Lower leg skin (tissue), 4 donors: Measurements from ENCODE around the gene IDH3G. TPM values are rescaled to one million over a fixed set of nuclear protein-coding genes. Genes with fewer than 3 reads are reported as not detected.
"Not testable (repeated sequence)": the region's sequence is repeated elsewhere in the genome, so short reads cannot be mapped to it uniquely, and the experiment has no call there.

Experiments used
- DNase-seq, 2 donors: peaks; one replicate each; pipeline ENCODE4 v3.0.0-alpha.2; 2019; ENCODE audit warnings: low spot score in 2 of 2
- H3K4me3 ChIP-seq: fragments of 200-600 bp; sonication (generic); 2 replicates; pipeline ENCODE4 v1.5.1; 2017; ENCODE audit warnings: mild to moderate bottlenecking, low read depth; ENCODE audit not compliant: poor library complexity, severe bottlenecking
- POLR2A ChIP-seq, 2 donors: fragments of 450-650 bp; IDR thresholded peaks; one replicate each; pipeline ENCODE4 v1.6.1; 2016 to 2017; ENCODE audit warnings: antibody characterized with exemption in 2 of 2, mild to moderate bottlenecking in 1 of 2, moderate library complexity in 1 of 2
- WGBS, 2 donors: methylation state at CpG; one replicate each; pipeline ENCODE4 v1.1.5; 2018; 5-methylcytosine and 5-hydroxymethylcytosine counted together
- intact Hi-C: fragments of 100-400 bp; cut with DNase I; formaldehyde crosslinking; loops from one replicate; pipeline ENCODE4 v1.15.0; 2023; ENCODE audit warnings: low total_unique reads
- total RNA-seq, 4 donors: library from RNA; depleted of rRNA; stranded (reverse); fragments of >200 nt; gene quantifications; one replicate each; pipeline ENCODE4 v1.1.0, GENCODE V29; 2016
- TF ChIP-seq, protein P1 (sequence below), 3 donors: fragments of 450-650 bp; IDR thresholded peaks; one replicate each; pipeline ENCODE4 v1.5.1; 2016; ENCODE audit warnings: antibody characterized with exemption in 3 of 3, mild to moderate bottlenecking in 3 of 3, moderate library complexity in 2 of 3

Gene IDH3G
- total RNA-seq, 4 donors from 2014 or later, result 66.2 to 94.8 (median 76.1) TPM

DNA sequence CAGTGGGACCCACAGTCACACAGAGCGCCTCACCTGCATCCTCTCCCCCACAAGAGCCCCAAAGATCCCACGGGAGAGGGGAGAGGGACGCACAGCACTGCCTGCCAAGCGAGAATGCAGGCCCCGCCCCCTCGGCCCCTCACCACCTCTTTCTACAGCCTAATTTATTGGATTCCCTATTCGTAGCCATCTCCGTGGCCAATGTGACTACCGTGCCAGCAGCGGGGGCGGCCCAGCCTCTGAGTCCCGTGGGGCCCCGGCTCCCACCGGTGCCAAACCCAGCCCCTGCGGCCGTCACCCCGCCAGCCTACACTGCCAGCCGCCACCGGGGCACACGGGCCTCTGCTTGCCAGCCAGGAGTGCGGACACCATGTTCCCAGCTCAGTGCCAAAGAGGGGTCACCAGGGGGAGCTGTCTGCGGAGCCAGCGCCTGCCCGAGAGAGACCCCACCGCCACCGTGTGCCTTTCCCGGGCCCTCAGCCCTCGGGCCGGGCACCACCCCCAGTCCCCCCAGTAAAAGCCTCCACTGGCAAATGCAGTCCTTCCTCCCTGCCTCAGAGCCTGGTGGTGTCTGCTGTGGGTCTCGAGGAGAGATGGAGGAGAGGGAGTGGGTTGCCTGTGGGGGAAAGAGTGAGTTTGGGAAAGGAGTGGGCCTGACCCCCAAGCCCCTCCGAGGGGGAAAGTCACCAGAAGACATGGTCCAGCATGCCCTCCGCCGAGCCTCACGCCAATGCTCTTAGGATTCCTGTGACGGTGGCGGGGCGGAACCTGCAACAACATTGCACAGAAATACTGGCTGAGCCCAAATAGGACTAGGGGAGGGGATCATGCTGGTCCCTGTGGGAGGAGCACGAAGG is 49.7 kb downstream of the IDH3G start:
- no peak overlapping the region for H3K4me3 ChIP-seq
- 10 to 32% methylated on average over 16 to 37 of the region's 38 CpGs for WGBS, 2 donors
- intact Hi-C loops, result no loop called here
- DNase-seq, result peak in 1 of 2 donors; percentile 86
- TF ChIP-seq POLR2A (IDR thresholded peaks at IDR 0.05), result no peak
- TF ChIP-seq, protein P1, sequence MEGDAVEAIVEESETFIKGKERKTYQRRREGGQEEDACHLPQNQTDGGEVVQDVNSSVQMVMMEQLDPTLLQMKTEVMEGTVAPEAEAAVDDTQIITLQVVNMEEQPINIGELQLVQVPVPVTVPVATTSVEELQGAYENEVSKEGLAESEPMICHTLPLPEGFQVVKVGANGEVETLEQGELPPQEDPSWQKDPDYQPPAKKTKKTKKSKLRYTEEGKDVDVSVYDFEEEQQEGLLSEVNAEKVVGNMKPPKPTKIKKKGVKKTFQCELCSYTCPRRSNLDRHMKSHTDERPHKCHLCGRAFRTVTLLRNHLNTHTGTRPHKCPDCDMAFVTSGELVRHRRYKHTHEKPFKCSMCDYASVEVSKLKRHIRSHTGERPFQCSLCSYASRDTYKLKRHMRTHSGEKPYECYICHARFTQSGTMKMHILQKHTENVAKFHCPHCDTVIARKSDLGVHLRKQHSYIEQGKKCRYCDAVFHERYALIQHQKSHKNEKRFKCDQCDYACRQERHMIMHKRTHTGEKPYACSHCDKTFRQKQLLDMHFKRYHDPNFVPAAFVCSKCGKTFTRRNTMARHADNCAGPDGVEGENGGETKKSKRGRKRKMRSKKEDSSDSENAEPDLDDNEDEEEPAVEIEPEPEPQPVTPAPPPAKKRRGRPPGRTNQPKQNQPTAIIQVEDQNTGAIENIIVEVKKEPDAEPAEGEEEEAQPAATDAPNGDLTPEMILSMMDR (IDR thresholded peaks at IDR 0.05), result no peak

DNA sequence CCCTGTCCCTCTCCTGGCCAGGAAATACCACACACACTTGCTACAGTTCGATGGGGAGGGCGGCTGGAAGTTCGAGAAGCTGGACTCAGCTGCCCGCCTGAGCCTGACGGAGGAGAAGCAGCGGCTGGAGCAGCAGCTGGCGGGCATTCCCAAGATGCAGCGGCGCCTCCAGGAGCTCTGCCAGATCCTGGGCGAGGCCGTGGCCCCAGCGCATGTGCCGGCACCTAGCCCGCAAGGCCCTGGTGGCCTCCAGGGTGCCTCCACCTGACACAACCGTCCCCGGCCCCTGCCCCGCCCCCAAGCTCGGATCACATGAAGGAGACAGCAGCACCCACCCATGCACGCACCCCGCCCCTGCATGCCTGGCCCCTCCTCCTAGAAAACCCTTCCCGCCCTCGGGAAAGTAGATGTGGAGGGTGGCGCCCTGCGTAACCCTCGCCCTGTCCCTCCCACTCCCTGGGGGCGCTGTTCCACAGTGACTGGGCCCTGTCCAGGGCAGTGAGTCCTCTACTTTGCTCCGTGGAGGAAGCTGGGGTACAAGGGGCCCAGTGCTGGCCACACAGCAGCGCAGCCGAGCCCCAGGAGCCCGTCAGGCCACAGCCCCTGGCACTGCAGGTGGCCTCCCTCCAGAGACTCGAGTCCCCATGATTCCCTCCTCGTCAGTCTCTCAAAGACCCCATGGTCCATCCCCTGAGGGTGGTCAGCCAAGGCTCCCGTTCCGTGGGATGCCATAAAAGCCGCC is 50.5 kb downstream of the IDH3G start:
- intact Hi-C loops, H3K4me3 ChIP-seq: not testable (repeated sequence)
- 39 to 40% methylated on average over 4 to 15 of the region's 35 CpGs for WGBS, 2 donors
- DNase-seq, result peak; percentile 70 to 94

DNA sequence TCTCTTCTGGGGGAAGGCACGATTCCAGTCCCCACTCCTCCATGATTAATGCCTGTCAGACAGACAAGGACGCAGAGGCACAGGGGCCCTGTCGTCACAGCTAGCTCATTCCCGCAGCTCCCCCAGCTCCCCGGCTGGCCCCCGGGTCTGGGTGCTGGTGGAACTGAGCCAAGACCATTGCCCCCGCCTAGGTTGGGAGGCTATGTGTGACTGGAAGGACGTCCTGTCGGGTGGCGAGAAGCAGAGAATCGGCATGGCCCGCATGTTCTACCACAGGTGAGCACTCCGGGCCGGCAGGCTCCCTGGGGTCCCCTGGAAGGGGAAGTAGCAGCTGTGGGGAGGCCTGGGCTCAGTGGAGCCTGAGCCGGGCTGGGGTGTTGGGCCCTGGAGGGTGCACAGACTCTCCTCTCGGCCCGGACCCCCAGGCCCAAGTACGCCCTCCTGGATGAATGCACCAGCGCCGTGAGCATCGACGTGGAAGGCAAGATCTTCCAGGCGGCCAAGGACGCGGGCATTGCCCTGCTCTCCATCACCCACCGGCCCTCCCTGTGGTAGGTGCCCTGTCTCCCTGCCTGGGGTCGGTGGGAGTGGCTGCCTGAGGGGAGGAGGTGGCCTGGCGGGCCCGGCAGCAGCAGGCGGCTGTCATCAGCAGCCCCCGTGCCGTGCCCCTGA is 51.2 kb downstream of the IDH3G start:
- intact Hi-C loops, H3K4me3 ChIP-seq: not testable (repeated sequence)
- peak in 1 of 2 donors; percentile 86 for DNase-seq
- WGBS, 2 donors, result 69 to 75% methylated on average over 13 to 32 of the region's 32 CpGs

DNA sequence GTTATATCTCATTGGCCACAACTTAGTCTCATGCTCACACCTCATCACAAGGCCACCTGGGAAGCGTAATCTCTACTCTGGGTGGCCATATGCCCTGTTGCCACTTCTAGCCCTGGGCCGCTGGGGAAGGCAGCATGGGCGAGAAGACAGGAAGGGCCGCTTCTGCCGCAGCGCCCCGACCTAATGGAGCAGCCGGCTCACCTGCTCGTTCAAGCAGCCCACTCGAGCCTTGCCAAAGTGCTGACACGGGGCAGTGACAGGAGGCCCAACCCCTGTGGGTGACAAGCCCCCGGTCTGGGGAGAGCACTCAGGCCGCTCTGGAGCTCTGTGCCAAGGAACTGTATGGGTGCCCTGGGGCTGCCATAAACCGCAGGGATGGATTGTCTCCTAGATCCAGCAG is 52.1 kb downstream of the IDH3G start:
- DNase-seq, result peak in 1 of 2 donors; percentile 82
- 93 to 94% methylated on average over 12 to 13 of the region's 14 CpGs for WGBS, 2 donors
- intact Hi-C loops, H3K4me3 ChIP-seq: not testable (repeated sequence)

DNA sequence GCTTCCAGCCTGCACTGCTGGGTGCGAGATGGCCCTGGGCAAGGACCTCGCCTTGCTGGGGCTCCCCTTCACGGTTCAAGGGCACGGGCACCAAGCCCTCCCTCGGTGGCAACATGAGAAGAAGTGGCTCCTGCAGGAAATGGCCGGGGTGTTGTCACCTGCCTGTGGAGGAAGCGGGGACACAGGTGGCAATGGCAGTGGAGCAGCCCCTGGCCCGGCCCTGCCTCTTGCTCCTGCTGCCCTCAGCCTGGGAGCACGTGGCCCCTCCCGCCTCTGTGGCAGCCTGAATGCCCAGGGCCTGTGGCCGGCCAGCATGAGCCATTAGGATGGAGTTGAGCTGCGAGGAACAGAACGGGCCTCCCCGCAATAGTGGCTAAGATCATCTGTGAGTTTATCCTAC is 52.7 kb downstream of the IDH3G start:
- intact Hi-C loops, result no loop called here
- 94 to 95% methylated on average over 3 to 13 of the region's 14 CpGs for WGBS, 2 donors
- no peak for TF ChIP-seq POLR2A (IDR thresholded peaks at IDR 0.05)
- TF ChIP-seq, protein P1 (IDR thresholded peaks at IDR 0.05), result no peak
- DNase-seq, result peak in 1 of 2 donors; percentile 74
- no peak overlapping the region for H3K4me3 ChIP-seq

DNA sequence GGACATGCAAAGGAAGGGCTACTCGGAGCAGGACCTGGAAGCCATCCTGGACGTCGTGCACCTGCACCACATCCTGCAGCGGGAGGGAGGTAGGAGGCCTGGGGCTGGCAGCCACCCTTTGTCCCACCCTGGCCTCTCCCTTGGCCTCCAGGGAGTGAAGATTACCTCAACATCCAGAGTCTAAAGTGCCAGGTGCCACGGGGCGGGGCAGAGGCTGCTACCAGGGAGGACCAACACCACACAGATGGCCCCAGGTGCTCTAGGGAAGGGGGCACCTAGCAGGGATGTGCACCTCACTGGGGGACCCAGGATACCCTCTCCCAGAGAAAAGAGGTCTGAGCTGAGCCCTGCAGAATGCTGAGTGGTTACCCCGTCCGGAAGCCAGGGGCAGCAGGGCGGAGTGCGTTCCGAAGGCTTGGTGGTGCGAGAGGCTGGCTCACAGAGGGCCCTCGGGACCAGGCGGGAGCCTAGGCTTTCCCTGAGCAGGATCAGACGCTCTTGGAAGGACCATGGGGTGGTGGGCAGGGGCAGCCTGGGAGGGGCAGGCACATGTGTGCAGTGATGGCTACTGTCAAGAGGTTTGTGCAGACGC is 53.4 kb downstream of the IDH3G start:
- TF ChIP-seq, protein P1 (IDR thresholded peaks at IDR 0.05), result no peak
- no peak for TF ChIP-seq POLR2A (IDR thresholded peaks at IDR 0.05)
- intact Hi-C loops, result no loop called here
- H3K4me3 ChIP-seq, result no peak overlapping the region
- peak in 1 of 2 donors; percentile 70 for DNase-seq
- WGBS, 2 donors, result 71 to 88% methylated on average over 7 to 16 of the region's 16 CpGs
